ENCODE results near the gene MNAT1. TPM values are rescaled to one million over a fixed set of nuclear protein-coding genes. Genes with fewer than 3 reads are reported as not detected.
"Not testable (repeated sequence)": the region's sequence is repeated elsewhere in the genome, so short reads cannot be mapped to it uniquely, and the experiment has no call there.

MNAT1 gene
- total RNA-seq, result 14.3 TPM

- DNase-seq (ENCODE audit: low read depth in 2 of 3, low spot score in 2 of 3), result peak; percentile 30 to 87 (median 77)
Observed at GRCh38 chr14:60734465-60735242, at the start of gene MNAT1. Gene MNAT1 (plus strand): TSS chr14:60734761. CDS start chr14:60734863, 102 bp downstream.

DNA sequence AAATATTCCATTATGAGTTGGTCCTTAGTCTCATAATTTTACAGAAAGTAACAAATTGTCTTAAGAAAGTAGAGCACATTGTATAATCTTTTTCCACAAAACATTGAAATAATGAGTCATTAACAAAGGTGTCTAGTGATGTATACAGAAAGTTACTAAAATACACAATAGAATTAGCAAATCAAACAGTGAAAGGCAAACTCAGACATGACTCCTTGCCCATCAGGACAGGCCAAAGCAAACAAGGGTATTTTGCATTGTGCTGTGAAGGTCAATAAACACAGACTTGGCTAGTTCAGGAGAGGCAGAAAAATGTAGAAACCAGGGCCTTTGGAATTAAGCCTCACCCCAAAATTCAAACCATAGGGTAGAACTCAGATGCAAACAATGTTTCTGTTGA, 47.7 kb upstream of the MNAT1 start:
- no peak for DNase-seq (ENCODE audit: low read depth in 2 of 3, low spot score in 2 of 3)

GRCh38 chr14:60691383-60692113, 43.0 kb upstream of the MNAT1 start:
- no peak for DNase-seq (ENCODE audit: low read depth in 2 of 3, low spot score in 2 of 3)

GRCh38 chr14:60695327-60695726, 39.2 kb upstream of the MNAT1 start:
- DNase-seq (ENCODE audit: low read depth in 2 of 3, low spot score in 2 of 3), result no peak

GRCh38 chr14:60700598-60700997, 34.0 kb upstream of the MNAT1 start:
- DNase-seq (ENCODE audit: low read depth in 2 of 3, low spot score in 2 of 3), result no peak

DNA sequence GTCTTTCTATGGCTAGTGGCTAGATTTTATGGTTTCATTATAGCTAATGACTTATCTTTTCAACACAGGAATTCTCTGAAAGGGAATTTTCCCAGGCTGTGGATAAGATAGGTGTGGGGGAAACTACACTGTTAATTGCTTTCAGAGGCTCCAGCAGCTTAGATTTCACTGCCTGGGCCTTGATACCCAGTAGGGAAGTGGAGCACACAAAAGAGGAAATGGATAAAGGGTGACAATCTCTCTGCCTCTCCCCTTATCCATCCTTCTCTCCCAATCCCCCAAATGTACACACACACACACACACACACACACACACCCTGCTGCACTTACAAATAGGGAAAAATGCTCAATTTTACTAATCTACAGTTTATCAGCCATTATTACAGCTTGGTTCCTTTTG, 29.5 kb upstream of the MNAT1 start:
- no peak for DNase-seq (ENCODE audit: low read depth in 2 of 3, low spot score in 2 of 3)

- no peak for DNase-seq (ENCODE audit: low read depth in 2 of 3, low spot score in 2 of 3)
Observed at GRCh38 chr14:60707858-60708257, 26.7 kb upstream of the MNAT1 start.

GRCh38 chr14:60710494-60710893, 24.1 kb upstream of the MNAT1 start:
- DNase-seq (ENCODE audit: low read depth in 2 of 3, low spot score in 2 of 3), result no peak

DNA sequence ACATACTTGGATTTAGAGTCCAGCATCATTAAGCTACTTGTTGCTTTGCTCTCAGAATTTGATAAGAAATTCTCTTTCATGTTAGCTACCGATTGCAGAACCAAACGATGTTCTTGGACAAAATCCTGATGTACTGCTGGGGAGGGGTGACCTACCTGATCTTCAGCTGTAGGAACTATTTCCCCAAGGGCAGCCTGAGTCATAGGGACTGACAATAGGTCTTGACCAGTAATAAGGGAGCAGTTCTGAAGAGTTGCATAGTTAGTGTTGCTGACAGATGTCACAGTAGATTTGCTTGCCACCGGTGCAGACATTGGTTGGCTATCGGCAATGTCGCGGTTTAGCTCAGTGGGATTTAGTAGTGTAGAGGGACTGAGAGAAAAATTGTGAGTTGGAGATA, 21.0 kb upstream of the MNAT1 start:
- no peak for DNase-seq (ENCODE audit: low read depth in 2 of 3, low spot score in 2 of 3)

GRCh38 chr14:60720391-60720790, 14.2 kb upstream of the MNAT1 start:
- no peak for DNase-seq (ENCODE audit: low read depth in 2 of 3, low spot score in 2 of 3)

- DNase-seq (ENCODE audit: low read depth in 2 of 3, low spot score in 2 of 3), result peak in 1 of 3 donors; percentile 4
Observed at GRCh38 chr14:60720962-60721325, 13.6 kb upstream of the MNAT1 start.

- DNase-seq (ENCODE audit: low read depth in 2 of 3, low spot score in 2 of 3), result peak in 2 of 3 donors; percentile 56 to 88
Observed at GRCh38 chr14:60721326-60722106, 13.0 kb upstream of the MNAT1 start.

- peak in 1 of 3 donors; percentile 19 for DNase-seq (ENCODE audit: low read depth in 2 of 3, low spot score in 2 of 3)
Observed at GRCh38 chr14:60722107-60722356, 12.5 kb upstream of the MNAT1 start.

GRCh38 chr14:60722357-60723115, 12.0 kb upstream of the MNAT1 start:
- peak in 1 of 3 donors; percentile 29 for DNase-seq (ENCODE audit: low read depth in 2 of 3, low spot score in 2 of 3)

DNA sequence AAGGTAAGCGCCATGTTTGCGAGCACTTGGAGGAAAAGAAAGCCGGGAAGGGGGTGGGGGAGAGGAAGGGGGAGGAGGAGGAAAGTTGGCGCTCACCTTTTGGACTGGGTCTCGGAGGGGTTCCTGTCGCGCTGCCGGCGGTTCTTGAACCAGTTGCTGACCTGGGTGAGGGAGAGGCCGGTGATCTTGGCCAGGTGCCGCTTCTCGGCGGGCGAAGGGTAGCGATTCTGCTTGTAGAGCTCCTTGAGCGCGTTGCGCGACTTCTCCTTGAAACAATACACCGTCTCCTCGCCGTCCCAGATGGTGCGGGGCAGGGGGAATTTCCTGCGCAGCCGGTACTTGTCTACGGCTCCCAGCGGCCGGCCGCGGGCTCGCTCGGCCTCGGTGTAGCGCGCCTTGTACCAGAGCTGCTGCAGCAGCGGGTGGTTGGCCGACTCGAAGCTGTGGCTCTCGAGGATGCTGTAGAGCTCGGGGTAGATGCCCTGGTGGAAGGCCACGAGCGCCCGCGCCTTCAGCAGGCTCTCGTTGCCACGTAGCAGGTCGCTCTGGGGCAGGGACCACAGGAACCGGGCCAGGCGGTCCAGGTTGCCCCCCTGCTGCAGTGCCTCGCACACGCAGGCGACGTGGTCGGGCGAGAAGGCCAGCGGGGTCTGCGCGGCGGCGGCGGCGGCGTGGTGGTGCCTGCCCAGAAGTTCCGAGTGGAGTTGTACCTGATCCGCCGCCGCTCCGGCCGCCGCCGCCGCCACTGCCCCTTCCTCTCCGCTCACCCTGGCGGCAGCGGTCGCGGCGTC, 11.2 kb upstream of the MNAT1 start:
- DNase-seq (ENCODE audit: low read depth in 2 of 3, low spot score in 2 of 3), result peak in 1 of 3 donors; percentile 28

DNA sequence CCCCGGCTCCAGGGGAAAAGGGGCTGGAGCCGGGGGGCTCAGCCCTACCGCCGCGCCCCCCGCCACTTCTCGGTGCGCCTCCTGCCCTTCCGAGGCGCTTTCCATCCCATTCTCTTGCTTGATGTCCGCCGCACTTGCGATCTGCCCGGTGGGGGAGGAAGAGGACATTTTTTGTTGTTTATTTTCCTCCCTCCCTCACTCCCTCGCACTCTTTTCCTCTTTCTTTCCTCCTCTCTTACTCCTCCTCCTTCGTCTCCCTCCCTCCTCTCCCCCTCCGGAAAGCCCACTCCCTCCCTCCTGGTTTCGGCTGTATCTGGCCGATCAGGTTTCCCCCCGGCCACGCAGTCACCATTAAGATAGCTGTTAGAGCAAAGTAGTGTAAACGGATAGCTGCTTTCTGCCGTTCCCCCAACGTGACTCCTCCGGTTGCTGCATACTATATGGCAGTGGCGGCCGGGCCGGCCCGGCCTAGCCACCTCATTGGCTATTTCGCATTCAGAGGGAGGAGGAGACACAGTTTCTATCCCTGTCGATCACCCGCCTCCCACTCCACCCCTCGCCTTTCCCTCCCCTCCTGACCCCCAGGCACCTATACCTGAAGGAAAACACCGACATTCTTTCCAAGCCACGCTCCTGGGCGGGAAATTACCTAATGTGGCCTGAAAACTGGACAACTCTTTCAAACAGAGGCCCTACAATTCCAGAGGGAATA, 10.5 kb upstream of the MNAT1 start, which contains the start of gene SIX4:
SIX4 (minus strand) TSS at position 445 of the 712 bp plus-strand sequence; CDS start at position 168, 277 bp downstream.
- DNase-seq (ENCODE audit: low read depth in 2 of 3, low spot score in 2 of 3), result peak in 1 of 3 donors; percentile 41

DNA sequence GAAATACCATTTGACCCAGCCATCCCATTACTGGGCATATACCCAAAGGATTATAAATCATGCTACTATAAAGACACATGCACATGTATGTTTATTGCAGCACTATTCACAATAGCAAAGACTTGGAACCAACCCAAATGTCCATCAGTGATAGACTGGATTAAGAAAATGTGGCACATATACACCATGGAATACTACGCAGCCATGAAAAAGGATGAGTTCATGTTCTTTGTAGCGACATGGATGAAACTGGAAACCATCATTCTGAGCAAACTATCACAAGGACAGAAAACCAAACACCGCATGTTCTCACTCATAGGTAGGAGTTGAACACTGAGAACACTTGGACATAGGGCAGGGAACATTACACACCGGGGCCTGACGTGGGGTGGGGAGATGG, 3.3 kb upstream of the MNAT1 start:
- DNase-seq (ENCODE audit: low read depth in 2 of 3, low spot score in 2 of 3), result not testable (repeated sequence)

- DNase-seq (ENCODE audit: low read depth in 2 of 3, low spot score in 2 of 3), result no peak
Observed at GRCh38 chr14:60732840-60733483, 1.6 kb upstream of the MNAT1 start.

DNA sequence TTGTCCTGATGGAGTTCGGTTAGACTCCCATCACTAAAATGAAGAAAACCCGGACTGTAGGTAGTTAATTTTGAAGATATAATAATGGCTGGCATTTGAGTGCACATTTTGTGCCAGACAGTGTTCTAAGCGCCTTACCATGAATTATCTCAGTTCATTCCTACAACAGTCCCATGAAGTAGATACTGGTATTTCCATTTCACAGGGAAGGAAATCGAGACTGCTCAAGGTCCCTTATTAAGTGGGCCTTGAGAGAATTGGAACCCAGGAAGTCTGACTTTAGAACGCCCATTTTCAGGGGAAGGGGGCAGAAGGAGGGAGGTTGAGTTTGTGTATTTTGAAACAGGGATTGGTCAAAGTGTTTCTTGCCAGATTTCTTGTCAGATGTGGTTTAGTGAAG, 855 bp downstream of the MNAT1 start:
- DNase-seq (ENCODE audit: low read depth in 2 of 3, low spot score in 2 of 3), result no peak

Measured in hematopoietic multipotent progenitor cell (in vitro differentiated cells).